BE2C (cell line): Measurements from ENCODE around the gene GALNT8.

ENCODE experiments used
- DNase-seq: peaks from one replicate; pipeline ENCODE4 v3.0.0-alpha.2; 2020
- H3K27me3 ChIP-seq: fragments of 250-450 bp; sonication (Bioruptor Pico); 2 replicates; pipeline ENCODE4 v1.5.1; 2020; ENCODE audit warnings: mild to moderate bottlenecking
- H3K36me3 ChIP-seq: fragments of 250-450 bp; sonication (Bioruptor Pico); 2 replicates; pipeline ENCODE4 v1.5.1; 2020; ENCODE audit warnings: mild to moderate bottlenecking
- H3K4me1 ChIP-seq: fragments of 250-450 bp; sonication (Bioruptor Pico); 2 replicates; pipeline ENCODE4 v1.5.1; 2020
- H3K4me3 ChIP-seq: 2 replicates; pipeline ENCODE4 v1.5.1; 2011; ENCODE audit warnings: low read depth, low read length
- H3K9me3 ChIP-seq: fragments of 250-450 bp; sonication (Bioruptor Pico); 2 replicates; pipeline ENCODE4 v1.5.1; 2020
- TF ChIP-seq, protein P1 (sequence below): IDR thresholded peaks from 2 replicates; pipeline ENCODE4 v1.5.1; 2012; ENCODE audit warnings: mild to moderate bottlenecking, low read depth, low read length

The GALNT8 gene

DNA sequence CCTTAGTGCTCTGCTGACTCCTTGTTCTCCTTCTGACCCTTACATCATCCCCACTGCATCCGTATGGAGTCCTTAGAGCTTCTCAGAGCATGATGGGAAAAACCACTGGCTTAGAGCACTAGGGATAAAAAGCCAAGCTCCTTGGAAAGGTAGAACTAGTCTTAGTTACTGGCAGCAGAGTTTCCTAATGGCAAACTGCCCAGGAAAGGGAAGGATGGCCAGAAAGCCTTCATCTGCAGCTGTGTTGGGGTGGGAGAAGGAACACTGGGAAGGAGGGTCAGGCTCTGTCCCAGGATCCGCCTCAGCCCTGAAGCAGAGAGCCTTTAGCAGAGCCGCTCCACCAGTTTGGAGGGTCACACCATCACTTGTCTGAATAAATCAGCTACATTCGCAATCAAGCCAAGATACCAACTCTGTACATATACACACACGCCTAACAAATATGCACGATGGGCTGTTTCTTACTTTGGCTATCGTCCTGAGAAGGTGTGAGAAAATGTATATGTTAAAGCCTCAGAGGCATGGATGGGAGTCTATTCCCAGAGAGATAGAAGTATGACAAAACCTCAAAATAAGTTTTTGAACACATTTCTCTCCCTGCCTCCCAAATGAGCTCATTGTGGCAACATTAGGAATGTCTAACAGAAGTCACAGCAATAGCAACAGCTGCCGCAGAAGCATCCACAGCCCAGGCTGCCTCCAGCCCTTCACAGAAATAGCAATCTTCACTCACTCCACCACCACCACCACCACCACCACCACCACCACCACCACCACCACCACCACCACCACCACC lies 18.6 kb upstream of the GALNT8 start:
- Histone ChIP-seq H3K9me3 (no peaks in the 10 kb centered on the region), H3K4me3 (no peak overlapping the region), H3K27me3 (no peaks in the 10 kb centered on the region; the same call in 1 of the 2 replicates), H3K4me1 (no peaks in the 10 kb centered on the region), H3K36me3 (no peaks in the 10 kb centered on the region)
- no peak for DNase-seq
- TF ChIP-seq, protein P1, sequence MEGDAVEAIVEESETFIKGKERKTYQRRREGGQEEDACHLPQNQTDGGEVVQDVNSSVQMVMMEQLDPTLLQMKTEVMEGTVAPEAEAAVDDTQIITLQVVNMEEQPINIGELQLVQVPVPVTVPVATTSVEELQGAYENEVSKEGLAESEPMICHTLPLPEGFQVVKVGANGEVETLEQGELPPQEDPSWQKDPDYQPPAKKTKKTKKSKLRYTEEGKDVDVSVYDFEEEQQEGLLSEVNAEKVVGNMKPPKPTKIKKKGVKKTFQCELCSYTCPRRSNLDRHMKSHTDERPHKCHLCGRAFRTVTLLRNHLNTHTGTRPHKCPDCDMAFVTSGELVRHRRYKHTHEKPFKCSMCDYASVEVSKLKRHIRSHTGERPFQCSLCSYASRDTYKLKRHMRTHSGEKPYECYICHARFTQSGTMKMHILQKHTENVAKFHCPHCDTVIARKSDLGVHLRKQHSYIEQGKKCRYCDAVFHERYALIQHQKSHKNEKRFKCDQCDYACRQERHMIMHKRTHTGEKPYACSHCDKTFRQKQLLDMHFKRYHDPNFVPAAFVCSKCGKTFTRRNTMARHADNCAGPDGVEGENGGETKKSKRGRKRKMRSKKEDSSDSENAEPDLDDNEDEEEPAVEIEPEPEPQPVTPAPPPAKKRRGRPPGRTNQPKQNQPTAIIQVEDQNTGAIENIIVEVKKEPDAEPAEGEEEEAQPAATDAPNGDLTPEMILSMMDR, result no peak

DNA sequence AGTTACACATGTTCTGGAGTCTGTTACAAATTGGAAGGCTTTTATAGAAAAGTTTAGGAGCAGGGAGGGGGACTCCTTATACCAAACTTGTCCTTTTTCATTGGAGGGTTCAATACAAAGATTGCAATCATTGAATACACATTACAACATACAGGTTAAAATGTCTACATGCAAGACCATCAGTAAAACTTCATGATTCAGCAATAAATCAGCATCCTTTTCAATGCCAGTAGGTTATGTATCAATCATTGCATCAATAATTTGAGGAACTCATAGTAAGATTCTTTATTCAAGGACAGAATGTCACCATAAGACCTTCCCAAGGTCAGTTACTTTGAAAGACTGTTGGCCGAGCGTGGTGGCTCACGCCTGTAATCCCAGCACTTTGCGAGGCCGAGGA lies 16.5 kb upstream of the GALNT8 start:
- Histone ChIP-seq H3K27me3 (no peaks in the 10 kb centered on the region; the same call in 1 of the 2 replicates), H3K4me1 (no peaks in the 10 kb centered on the region), H3K36me3 (no peaks in the 10 kb centered on the region), H3K4me3 (no peak overlapping the region), H3K9me3 (no peaks in the 10 kb centered on the region)
- DNase-seq, result no peak
- TF ChIP-seq, protein P1, result no peak

DNA sequence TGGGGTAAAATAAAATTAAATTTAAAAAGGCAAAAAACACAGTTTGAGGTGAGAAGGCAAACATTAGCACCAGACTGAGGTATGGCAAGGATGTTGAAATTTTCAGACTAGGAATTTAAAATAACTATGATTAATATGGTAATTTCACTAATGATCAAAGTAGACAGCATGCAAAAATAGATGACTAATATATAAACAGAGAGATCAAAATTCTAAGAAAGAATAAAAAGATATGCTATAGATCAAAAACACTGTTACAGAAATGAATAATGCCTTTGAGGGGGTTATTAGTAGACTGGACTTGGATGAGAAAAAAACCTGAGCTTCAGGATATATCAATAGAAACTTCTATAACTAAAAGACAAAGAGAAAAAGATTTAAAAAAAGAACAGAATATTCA lies 14.4 kb upstream of the GALNT8 start:
- Histone ChIP-seq H3K36me3 (no peaks in the 10 kb centered on the region), H3K9me3 (no peaks in the 10 kb centered on the region), H3K4me1 (no peaks in the 10 kb centered on the region), H3K27me3 (no peaks in the 10 kb centered on the region; the same call in 1 of the 2 replicates), H3K4me3 (no peak overlapping the region)
- TF ChIP-seq, protein P1, result no peak
- no peak for DNase-seq

DNA sequence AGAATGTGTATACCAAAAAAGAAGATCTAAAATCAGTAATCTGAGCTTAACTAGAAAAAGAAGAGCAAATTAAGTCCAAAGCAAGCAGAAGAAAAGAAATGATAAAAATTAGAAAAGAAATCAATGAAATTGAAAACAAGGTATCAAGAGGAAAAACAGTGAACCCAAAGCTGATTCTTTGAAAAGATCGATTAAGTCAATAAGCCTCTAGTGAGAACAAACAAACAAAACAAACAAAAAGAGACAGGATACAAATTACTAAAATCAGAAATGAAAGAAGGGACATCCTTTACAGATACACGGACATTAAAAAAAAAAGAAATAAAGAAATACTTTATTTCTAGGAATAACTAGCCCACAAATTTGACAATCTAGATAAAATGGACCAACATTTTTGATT lies 12.9 kb upstream of the GALNT8 start:
- H3K4me3 ChIP-seq, result no peak overlapping the region
- no peaks in the 10 kb centered on the region for H3K36me3 ChIP-seq
- TF ChIP-seq, protein P1, result no peak
- no peak for DNase-seq
- no peaks in the 10 kb centered on the region for H3K4me1 ChIP-seq
- no peaks in the 10 kb centered on the region for H3K9me3 ChIP-seq
- H3K27me3 ChIP-seq, result no peaks in the 10 kb centered on the region; the same call in 1 of the 2 replicates

DNA sequence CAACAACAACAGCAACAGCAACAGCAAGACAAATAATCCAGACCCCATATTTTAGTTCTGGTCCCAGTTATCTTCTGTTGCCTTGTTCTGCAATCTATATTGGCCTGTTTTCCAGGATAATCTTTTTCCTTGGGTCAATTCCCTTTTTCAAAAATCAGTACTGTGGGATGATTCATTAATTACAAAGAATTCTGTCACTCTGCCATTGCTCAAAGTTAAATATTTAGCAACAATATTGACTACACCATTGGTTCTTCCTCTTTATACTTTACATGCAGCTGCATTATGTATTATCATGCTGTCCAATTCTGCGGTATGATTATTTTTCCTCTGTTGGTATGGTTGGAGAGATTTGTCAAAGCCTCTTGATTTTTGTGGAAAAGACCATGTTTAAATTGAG lies 10.1 kb upstream of the GALNT8 start:
- TF ChIP-seq, protein P1, result no peak
- Histone ChIP-seq H3K4me3 (no peak overlapping the region), H3K36me3 (no peaks in the 10 kb centered on the region), H3K27me3 (peaks cover 2% of the 10 kb centered on the region; the same call in 1 of the 2 replicates), H3K4me1 (no peaks in the 10 kb centered on the region), H3K9me3 (no peaks in the 10 kb centered on the region)
- DNase-seq, result no peak

DNA sequence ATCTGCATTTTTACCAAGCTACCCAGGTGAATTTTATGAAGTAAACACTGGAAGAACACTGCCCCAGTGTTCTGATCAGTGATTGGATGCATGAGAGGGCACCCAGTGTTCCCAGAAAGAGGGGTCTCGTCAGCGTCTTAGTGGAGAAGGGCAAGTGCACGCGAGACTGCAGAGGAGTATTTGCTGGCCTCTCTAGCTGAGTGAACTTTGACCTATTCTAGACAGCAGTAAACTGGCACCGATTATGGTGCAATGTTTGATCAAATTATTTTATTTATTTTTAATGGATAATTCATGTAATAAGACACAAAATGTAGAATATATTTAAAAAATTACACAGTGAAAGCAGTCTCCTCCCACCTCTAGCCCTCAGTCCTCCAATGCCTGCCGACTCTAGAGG lies 5.3 kb upstream of the GALNT8 start:
- H3K4me3 ChIP-seq, result no peak overlapping the region
- no peak for DNase-seq
- H3K27me3 ChIP-seq, result peaks cover 12% of the 10 kb centered on the region
- TF ChIP-seq, protein P1, result no peak
- H3K4me1 ChIP-seq, result no peaks in the 10 kb centered on the region
- no peaks in the 10 kb centered on the region for H3K9me3 ChIP-seq
- H3K36me3 ChIP-seq, result no peaks in the 10 kb centered on the region
